Measurements from ENCODE around the gene PIK3R6.

DNA sequence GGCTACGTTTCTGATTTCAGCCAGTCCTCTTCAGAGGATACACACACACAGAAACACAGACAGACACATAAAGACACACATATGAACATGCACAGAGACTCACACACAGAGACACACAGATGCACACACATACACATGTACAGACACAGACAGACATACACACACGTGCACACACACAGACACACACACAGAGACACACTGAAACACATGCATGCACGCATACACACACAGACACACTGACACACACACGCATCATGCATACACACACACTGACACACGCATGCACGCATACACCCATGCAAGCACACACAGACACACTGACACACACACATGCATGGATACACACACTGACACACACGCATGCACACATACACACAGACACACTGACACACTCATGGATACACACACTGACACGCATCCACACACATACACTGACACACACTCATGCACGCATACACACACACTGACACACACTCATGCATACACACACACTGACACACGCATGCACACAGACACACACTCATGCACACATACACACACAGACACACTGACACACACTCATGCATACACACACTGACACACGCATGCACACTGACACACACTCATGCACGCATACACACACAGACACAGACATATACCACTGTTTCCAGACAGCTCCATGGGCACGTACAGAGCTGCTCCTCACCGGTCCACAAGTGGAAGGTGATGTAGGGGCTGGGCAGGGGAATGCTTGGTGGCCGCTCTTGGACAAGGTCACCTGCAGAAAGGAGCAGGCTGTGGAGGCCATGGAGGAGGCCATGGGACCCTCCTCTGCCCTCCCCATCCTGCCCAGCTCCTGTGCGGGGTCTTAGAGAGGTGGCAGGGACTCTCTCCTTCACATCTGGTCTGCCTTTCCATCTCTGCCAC, 38.2 kb downstream of the PIK3R6 start:
- TF ChIP-seq CTCF (conservative IDR thresholded peaks at IDR 0.05; ENCODE audit: low read depth in 2 of 2), result no peak
- TF ChIP-seq JUNB (IDR thresholded peaks at IDR 0.05; ENCODE audit: unreplicated experiment), result no peak
- TF ChIP-seq EZH2 (IDR thresholded peaks at IDR 0.05; ENCODE audit: low read depth, unreplicated experiment), result no peak
- TF ChIP-seq, protein P1, sequence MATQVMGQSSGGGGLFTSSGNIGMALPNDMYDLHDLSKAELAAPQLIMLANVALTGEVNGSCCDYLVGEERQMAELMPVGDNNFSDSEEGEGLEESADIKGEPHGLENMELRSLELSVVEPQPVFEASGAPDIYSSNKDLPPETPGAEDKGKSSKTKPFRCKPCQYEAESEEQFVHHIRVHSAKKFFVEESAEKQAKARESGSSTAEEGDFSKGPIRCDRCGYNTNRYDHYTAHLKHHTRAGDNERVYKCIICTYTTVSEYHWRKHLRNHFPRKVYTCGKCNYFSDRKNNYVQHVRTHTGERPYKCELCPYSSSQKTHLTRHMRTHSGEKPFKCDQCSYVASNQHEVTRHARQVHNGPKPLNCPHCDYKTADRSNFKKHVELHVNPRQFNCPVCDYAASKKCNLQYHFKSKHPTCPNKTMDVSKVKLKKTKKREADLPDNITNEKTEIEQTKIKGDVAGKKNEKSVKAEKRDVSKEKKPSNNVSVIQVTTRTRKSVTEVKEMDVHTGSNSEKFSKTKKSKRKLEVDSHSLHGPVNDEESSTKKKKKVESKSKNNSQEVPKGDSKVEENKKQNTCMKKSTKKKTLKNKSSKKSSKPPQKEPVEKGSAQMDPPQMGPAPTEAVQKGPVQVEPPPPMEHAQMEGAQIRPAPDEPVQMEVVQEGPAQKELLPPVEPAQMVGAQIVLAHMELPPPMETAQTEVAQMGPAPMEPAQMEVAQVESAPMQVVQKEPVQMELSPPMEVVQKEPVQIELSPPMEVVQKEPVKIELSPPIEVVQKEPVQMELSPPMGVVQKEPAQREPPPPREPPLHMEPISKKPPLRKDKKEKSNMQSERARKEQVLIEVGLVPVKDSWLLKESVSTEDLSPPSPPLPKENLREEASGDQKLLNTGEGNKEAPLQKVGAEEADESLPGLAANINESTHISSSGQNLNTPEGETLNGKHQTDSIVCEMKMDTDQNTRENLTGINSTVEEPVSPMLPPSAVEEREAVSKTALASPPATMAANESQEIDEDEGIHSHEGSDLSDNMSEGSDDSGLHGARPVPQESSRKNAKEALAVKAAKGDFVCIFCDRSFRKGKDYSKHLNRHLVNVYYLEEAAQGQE (IDR thresholded peaks at IDR 0.05; ENCODE audit: unreplicated experiment), result no peak
- no peak for TF ChIP-seq POLR2AphosphoS5 (IDR thresholded peaks at IDR 0.05; ENCODE audit: low read depth)
- no peak for TF ChIP-seq ZNF114 (CRISPR knock-in tag; IDR thresholded peaks at IDR 0.05)
- no peak for TF ChIP-seq EZH2phosphoT487 (IDR thresholded peaks at IDR 0.05; ENCODE audit: unreplicated experiment)
- TF ChIP-seq STAT1 (IDR thresholded peaks at IDR 0.05; ENCODE audit: unreplicated experiment), result no peak
- no peak for TF ChIP-seq ZNF331 (CRISPR knock-in tag; IDR thresholded peaks at IDR 0.05; ENCODE audit: low read depth)
- no peak for TF ChIP-seq CREB1 (CRISPR knock-in tag; IDR thresholded peaks at IDR 0.05; ENCODE audit: low read depth)
- TF ChIP-seq, protein P2, sequence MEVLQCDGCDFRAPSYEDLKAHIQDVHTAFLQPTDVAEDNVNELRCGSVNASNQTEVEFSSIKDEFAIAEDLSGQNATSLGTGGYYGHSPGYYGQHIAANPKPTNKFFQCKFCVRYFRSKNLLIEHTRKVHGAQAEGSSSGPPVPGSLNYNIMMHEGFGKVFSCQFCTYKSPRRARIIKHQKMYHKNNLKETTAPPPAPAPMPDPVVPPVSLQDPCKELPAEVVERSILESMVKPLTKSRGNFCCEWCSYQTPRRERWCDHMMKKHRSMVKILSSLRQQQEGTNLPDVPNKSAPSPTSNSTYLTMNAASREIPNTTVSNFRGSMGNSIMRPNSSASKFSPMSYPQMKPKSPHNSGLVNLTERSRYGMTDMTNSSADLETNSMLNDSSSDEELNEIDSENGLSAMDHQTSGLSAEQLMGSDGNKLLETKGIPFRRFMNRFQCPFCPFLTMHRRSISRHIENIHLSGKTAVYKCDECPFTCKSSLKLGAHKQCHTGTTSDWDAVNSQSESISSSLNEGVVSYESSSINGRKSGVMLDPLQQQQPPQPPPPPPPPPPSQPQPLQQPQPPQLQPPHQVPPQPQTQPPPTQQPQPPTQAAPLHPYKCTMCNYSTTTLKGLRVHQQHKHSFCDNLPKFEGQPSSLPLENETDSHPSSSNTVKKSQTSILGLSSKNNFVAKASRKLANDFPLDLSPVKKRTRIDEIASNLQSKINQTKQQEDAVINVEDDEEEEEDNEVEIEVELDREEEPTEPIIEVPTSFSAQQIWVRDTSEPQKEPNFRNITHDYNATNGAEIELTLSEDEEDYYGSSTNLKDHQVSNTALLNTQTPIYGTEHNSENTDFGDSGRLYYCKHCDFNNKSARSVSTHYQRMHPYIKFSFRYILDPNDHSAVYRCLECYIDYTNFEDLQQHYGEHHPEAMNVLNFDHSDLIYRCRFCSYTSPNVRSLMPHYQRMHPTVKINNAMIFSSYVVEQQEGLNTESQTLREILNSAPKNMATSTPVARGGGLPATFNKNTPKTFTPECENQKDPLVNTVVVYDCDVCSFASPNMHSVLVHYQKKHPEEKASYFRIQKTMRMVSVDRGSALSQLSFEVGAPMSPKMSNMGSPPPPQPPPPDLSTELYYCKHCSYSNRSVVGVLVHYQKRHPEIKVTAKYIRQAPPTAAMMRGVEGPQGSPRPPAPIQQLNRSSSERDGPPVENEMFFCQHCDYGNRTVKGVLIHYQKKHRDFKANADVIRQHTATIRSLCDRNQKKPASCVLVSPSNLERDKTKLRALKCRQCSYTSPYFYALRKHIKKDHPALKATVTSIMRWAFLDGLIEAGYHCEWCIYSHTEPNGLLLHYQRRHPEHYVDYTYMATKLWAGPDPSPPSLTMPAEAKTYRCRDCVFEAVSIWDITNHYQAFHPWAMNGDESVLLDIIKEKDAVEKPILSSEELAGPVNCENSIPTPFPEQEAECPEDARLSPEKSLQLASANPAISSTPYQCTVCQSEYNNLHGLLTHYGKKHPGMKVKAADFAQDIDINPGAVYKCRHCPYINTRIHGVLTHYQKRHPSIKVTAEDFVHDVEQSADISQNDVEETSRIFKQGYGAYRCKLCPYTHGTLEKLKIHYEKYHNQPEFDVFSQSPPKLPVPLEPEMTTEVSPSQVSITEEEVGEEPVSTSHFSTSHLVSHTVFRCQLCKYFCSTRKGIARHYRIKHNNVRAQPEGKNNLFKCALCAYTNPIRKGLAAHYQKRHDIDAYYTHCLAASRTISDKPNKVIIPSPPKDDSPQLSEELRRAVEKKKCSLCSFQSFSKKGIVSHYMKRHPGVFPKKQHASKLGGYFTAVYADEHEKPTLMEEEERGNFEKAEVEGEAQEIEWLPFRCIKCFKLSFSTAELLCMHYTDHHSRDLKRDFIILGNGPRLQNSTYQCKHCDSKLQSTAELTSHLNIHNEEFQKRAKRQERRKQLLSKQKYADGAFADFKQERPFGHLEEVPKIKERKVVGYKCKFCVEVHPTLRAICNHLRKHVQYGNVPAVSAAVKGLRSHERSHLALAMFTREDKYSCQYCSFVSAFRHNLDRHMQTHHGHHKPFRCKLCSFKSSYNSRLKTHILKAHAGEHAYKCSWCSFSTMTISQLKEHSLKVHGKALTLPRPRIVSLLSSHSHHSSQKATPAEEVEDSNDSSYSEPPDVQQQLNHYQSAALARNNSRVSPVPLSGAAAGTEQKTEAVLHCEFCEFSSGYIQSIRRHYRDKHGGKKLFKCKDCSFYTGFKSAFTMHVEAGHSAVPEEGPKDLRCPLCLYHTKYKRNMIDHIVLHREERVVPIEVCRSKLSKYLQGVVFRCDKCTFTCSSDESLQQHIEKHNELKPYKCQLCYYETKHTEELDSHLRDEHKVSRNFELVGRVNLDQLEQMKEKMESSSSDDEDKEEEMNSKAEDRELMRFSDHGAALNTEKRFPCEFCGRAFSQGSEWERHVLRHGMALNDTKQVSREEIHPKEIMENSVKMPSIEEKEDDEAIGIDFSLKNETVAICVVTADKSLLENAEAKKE (CRISPR knock-in tag; IDR thresholded peaks at IDR 0.05), result no peak
